Nephron (organoid): ENCODE measurements around the gene MAGEB5.

Experiments used
- H3K27ac Mint-ChIP-seq, 3 experiments: 2 replicates each; pipeline ENCODE4 v1.8.0; 2020; ENCODE audit warnings: mixed read lengths in 3 of 3, mild to moderate bottlenecking in 2 of 3, moderate library complexity in 1 of 3
- H3K27me3 Mint-ChIP-seq: 2 replicates; pipeline ENCODE4 v1.8.0; 2021; ENCODE audit warnings: low read depth, mild to moderate bottlenecking, moderate library complexity, mixed read lengths
- H3K36me3 Mint-ChIP-seq: 2 replicates; pipeline ENCODE4 v1.8.0; 2020; ENCODE audit warnings: low read depth, mixed read lengths
- H3K4me1 Mint-ChIP-seq: 2 replicates; pipeline ENCODE4 v1.8.0; 2020; ENCODE audit warnings: mixed read lengths
- H3K4me3 Mint-ChIP-seq, 3 experiments: 2 replicates each; pipeline ENCODE4 v1.8.0; 2020; ENCODE audit warnings: mild to moderate bottlenecking in 3 of 3, mixed read lengths in 3 of 3, moderate library complexity in 2 of 3
- H3K9me3 Mint-ChIP-seq: 2 replicates; pipeline ENCODE4 v1.8.0; 2020; ENCODE audit warnings: mixed read lengths
- CTCF ChIP-seq, 3 experiments: fragments of 200-600 bp; sonication (generic); IDR thresholded peaks; one replicate each; pipeline ENCODE4 v1.5.0; 2021; ENCODE audit warnings: antibody characterized with exemption in 3 of 3; ENCODE audit not compliant: unreplicated experiment in 3 of 3

The MAGEB5 gene

GRCh38 chrX:26234177-26234576, 18.2 kb downstream of the MAGEB5 start:
- peaks cover 13% of the 10 kb centered on the region for H3K9me3 Mint-ChIP-seq
- no peak for TF ChIP-seq CTCF (IDR thresholded peaks at IDR 0.05; ENCODE audit: unreplicated experiment in 3 of 3)

GRCh38 chrX:26253526-26253925, 37.6 kb downstream of the MAGEB5 start:
- Mint-ChIP-seq H3K27ac (no peak overlapping the region), H3K27me3 (no peaks in the 10 kb centered on the region), H3K4me3 (no peak overlapping the region), H3K36me3 (peaks cover 3% of the 10 kb centered on the region), H3K9me3 (peaks cover 3% of the 10 kb centered on the region), H3K4me1 (no peaks in the 10 kb centered on the region)
- no peak for TF ChIP-seq CTCF (IDR thresholded peaks at IDR 0.05; ENCODE audit: unreplicated experiment in 3 of 3)

More at GRCh38 chrX:26234177-26234576, 18.2 kb downstream of the MAGEB5 start:
- H3K4me1 Mint-ChIP-seq: no peaks in the 10 kb centered on the region
- H3K27me3 Mint-ChIP-seq: peaks cover 4% of the 10 kb centered on the region
- H3K27ac Mint-ChIP-seq: no peak overlapping the region
- H3K4me3 Mint-ChIP-seq: no peak overlapping the region
- no peaks in the 10 kb centered on the region for H3K36me3 Mint-ChIP-seq

- Mint-ChIP-seq H3K9me3 (peaks cover 3% of the 10 kb centered on the region), H3K36me3 (peaks cover 3% of the 10 kb centered on the region), H3K27ac (peak overlapping the region in 2 of 3 experiments; percentile 19 to 73), H3K4me1 (no peaks in the 10 kb centered on the region), H3K27me3 (no peaks in the 10 kb centered on the region), H3K4me3 (no peak overlapping the region)
- TF ChIP-seq CTCF (IDR thresholded peaks at IDR 0.05; ENCODE audit: unreplicated experiment in 3 of 3): no peak
Observed at GRCh38 chrX:26254436-26254835, 38.5 kb downstream of the MAGEB5 start.

- H3K4me1 Mint-ChIP-seq: no peaks in the 10 kb centered on the region
Observed at GRCh38 chrX:26262121-26262523, 46.2 kb downstream of the MAGEB5 start.

More at GRCh38 chrX:26262121-26262523, 46.2 kb downstream of the MAGEB5 start:
- Mint-ChIP-seq H3K9me3 (peaks cover 6% of the 10 kb centered on the region), H3K36me3 (no peaks in the 10 kb centered on the region), H3K4me3 (no peak overlapping the region), H3K27me3 (no peaks in the 10 kb centered on the region), H3K27ac (no peak overlapping the region)
- TF ChIP-seq CTCF (IDR thresholded peaks at IDR 0.05; ENCODE audit: unreplicated experiment in 3 of 3): no peak
